Stimulated activated CD4-positive, alpha-beta T cell treated with anti-CD3 and anti-CD28 coated beads, TNF-alpha, amount 100 ng/mL, for 48 hours (primary cell): ENCODE results near the gene MAPK11.

Source experiments
- DNase-seq, 3 donors: peaks; one replicate each; pipeline ENCODE4 v3.0.0-alpha.2; 2020; ENCODE audit warnings: low read depth in 3 of 3

Gene MAPK11

DNA sequence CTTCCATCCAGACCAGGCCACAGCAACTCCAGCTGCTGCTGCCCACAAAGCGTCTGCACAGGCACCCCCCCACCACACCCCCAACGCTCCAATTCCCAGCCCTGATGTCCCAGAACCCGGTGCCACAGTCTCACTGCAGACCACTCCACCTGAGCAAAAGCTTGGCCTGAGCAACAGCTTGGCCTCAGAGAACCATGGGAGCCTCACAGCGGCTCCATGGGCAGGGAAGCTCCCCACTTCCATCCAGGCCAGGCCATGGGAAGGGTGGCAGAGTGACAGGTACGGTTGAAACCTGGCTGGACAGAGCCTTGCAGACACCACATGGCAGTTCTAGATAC, 24.1 kb upstream of the MAPK11 start:
- DNase-seq: no peak

- DNase-seq: no peak
These were observed 23.5 kb upstream of the MAPK11 start for GRCh38 chr22:50293441-50294318.

- DNase-seq: no peak
These were observed 22.7 kb upstream of the MAPK11 start for GRCh38 chr22:50292643-50293440.

GRCh38 chr22:50289942-50290630, 19.9 kb upstream of the MAPK11 start:
- DNase-seq: no peak

- no peak for DNase-seq
These were observed 19.2 kb upstream of the MAPK11 start for GRCh38 chr22:50289151-50289941.

DNA sequence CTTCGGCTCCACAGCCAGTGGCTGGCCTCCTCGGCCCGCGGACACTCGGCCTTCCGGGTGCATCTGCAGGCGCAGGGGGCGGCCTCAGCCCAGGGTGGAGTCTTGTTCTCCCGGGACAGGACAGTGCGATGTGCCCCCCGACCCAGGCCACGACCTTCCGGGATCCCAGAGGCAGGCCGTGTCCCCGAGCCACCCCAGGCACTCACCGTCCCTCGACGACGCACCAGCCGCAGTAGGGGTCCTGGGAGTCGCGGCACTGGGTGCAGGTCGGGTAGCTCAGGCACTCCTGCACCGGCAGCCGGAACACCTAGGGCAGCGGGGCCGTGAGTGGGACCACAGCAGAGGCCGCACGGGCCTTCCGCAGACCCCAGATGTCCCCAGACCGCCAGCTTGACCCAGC, 17.6 kb upstream of the MAPK11 start:
- DNase-seq: no peak

DNA sequence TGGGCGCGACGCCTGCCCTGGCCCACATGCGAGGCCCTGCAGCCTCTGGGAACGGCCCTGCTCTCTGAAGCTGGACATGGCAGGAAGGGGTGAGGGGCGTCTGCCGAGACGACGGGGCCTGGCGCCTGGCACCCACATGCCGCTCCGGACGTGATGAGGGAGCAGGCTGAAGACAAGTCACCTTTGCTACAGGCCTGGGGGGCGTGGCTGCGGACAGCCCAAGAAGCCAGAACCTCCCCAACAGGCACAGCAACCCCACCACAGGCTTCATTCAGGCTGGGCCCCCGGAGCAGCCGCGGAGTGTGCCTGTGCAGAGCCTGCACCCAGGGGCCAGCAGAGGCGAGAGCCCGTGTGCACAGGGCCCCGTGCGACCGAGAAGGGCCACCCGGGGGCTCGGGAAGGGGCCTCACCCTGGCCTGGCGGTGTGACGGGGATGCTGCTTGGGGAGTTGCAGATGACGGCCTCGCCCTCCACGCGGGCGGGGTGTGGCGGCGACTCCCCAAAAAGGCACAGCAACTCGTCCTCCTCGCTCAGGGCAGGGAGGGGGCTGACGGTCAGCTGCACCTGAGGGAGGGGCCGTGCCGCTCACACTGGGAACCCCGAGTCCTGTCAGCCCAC, 16.6 kb upstream of the MAPK11 start:
- no peak for DNase-seq

DNA sequence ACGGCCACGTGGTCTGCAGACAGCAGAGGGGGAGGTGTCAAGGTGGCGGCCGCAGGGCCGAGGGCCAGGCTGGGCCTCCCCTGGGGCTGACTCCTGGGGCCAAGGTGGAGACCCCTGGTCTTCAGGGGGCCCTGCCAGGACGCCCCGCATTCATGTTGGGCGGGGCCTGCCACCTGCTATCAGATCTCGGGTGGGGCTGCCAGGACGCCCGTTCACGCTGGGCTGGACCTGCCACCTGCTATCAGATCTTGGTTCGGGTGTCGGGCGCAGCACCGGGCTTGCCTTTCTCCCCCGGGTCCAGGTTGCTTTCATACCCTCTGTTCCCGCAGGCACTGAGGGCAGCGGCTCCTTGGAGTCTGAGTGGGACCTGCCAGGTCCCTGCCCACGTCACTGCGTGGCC, 16.1 kb upstream of the MAPK11 start:
- DNase-seq: no peak

DNA sequence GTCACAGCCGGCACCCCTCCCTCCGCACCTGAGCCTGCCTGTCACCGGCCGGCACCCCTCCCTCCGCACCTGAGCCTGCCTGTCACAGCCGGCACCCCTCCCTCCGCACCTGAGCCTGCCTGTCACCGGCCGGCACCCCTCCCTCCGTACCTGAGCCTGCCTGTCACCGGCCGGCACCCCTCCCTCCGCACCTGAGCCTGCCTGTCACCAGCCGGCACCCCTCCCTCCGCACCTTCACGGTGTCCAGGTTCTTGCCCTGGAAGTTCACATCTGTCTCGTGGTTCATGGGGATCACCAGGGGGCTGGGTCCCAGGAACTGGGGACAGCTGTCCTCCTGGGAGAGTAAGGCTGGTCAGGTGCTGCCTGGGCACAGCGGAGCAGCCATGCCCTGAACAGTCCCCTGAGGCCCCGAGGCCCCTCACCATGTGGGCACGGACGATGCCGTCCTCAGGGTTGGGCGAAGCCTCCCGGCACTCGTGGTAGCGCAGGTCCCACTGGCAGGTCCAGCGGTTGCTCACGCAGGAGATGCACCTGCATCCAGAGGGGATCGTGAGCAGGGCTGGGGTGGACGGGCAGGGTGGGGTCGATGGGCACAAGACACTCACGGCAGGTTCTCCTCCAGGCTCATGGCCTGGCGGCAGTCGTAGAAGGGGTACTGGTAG, 15.5 kb upstream of the MAPK11 start:
- DNase-seq: no peak

- no peak for DNase-seq
These were observed 14.3 kb upstream of the MAPK11 start for GRCh38 chr22:50284479-50284878.

DNA sequence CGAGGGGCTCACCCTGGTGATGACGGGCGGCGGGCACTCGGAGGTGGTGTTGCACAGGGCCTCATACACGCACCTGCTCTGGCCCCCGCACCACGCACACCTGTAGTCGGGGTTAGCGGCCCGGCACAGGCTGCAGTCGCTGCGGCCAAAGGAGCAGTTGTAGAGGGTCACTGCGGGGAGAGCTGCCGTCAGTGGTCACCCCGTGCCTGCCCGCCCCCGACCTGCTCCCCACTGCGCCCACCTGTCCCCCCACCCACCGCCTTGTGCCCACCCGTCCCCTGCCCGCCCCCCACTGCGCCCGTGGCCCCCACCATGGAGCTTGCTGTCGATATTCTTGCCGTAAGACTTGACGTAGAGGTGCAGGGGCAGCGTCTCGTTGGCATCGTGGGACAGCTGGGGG, 13.6 kb upstream of the MAPK11 start:
- no peak for DNase-seq

DNA sequence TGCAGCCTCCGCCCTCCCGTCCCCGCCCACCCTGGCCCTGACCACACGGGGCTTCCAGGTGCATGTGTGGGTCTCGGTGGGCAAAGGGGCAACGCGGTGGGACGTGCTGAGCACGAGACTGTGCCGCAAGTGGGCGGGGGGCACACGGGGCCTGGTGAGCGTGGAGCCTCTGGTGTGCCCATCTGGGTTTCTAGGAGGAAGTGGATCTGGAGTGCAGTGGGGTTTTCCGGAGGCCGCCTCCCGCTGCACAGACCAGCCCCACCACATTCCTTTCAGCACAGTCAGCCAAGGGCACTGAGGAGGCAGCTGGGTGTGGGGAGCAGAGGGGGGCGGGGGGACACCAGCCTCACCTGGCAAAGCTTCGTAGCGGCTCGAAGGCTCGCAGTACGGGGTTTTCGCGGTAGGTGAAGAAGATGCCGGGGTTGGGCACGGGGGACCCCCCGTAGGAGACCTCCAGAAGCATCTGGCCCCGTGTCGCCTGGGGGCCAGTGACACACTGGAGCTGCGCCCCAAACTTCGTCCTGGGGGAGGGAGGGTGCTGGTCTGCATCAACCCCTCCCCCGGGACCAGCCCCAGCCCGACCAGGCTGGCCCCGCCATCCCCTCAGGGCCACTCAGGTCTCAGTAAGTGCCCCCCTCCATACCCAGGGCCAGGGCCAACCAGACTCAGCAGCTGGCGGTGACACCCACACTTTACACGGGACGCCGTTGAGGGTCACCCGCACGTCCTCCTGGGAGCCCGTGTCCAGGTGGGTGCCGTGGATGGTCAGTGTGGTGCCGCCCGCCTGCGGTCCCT, 12.4 kb upstream of the MAPK11 start:
- DNase-seq: no peak

DNA sequence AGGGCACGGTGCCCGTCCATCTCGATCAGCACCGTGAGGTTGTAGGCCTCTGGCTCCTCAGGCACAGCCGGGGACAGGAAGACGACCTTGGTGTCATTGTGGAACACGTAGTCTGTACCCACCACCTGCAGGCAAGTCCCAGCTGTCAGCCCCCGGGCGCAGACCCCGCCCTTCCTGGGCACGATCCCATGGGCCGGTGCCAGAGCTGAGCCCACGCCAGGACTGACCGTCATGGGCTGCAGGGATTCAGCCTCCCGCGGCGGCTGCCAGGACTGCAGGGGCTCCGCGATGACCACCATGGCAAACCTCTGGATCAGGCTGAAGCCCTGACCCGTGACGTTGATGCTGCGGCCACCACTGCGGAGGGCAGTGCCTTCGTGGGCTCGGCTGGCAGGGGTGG, 11.8 kb upstream of the MAPK11 start:
- no peak for DNase-seq

DNA sequence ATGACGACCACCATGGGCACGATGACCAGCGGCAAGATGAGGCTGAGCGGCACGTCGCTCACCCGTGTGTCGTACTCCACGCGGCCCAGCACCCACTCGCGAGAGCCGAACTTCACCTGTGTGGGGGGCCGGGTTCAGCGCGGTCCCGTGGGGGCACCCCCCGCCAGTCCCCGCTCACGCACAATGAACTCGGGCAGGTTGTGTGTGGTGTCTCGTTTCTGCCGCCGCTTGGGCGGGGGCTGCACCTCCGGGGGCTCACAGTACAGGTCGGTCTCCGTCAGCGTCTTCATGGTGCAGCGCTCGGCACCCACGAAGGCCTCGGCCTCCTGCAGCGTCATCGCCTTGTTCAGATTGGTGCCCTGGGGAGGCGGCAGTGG, 11.2 kb upstream of the MAPK11 start:
- no peak for DNase-seq

GRCh38 chr22:50280708-50281383, 10.7 kb upstream of the MAPK11 start:
- no peak for DNase-seq

- DNase-seq: no peak
These were observed 10.0 kb upstream of the MAPK11 start for GRCh38 chr22:50280022-50280707.

GRCh38 chr22:50278956-50279619, 8.9 kb upstream of the MAPK11 start:
- DNase-seq: no peak

GRCh38 chr22:50278461-50278860, 8.3 kb upstream of the MAPK11 start:
- DNase-seq: no peak
